GM12878 (cell line): ENCODE measurements around the gene ACOX1. TPM values are rescaled to one million over a fixed set of nuclear protein-coding genes. Genes with fewer than 3 reads are reported as not detected.

Source experiments
- ATAC-seq: fragments of 200-7000 bp; cut with Tn5 transposase; 3 replicates; pipeline ENCODE4 v1.9.1; 2020; ENCODE audit warnings: mild to moderate bottlenecking, moderate library complexity
- BruUV-seq: library from RNA; stranded (reverse); fragments of 400-500 nt; replicated peaks from 2 replicates; lab custom pipeline; 2021; lab: Mats Ljungman, UMichigan
- CTCF ChIA-PET: fragments of 300-600 bp; sonication (Branson Sonifier 250); formaldehyde crosslinking; extraction: SDS; loops from one replicate; lab custom pipeline; 2021; ENCODE audit warnings: inconsistent platforms; lab: Yijun Ruan, JAX
- POLR2A ChIA-PET: fragments of 350-600 bp; formaldehyde crosslinking; extraction: SDS; loops from one replicate; lab custom pipeline; 2021; ENCODE audit warnings: inconsistent platforms; lab: Charles Lee
- RAD21 ChIA-PET: fragments of 300-600 bp; sonication (Branson Sonifier 250); formaldehyde crosslinking; loops from one replicate; lab custom pipeline; 2023; ENCODE audit warnings: antibody characterized with exemption; ENCODE audit not compliant: unreplicated experiment; lab: Charles Lee
- SMC1A ChIA-PET: fragments of 300-600 bp; sonication (Branson Sonifier 250); formaldehyde crosslinking; loops from one replicate; lab custom pipeline; 2023; ENCODE audit not compliant: unreplicated experiment, uncharacterized antibody; lab: Charles Lee
- DNase-seq: peaks from one replicate; pipeline ENCODE4 v3.0.0-alpha.2; 2011; ENCODE audit warnings: low read depth, low spot score
- FAIRE-seq: peaks from 3 replicates; lab custom pipeline; 2011; peaks lifted over from hg19 to GRCh38; lab: Jason Lieb, UNC
- H2AFZ ChIP-seq: 2 replicates; pipeline ENCODE4 v1.6.0; 2011; ENCODE audit warnings: low read depth, low read length, control low read depth; ENCODE audit not compliant: control insufficient read depth
- H3K27ac ChIP-seq: 2 replicates; pipeline ENCODE4 v1.5.1; 2011; ENCODE audit warnings: control low read depth; ENCODE audit not compliant: control insufficient read depth, insufficient read depth
- H3K27me3 ChIP-seq, 2 experiments: replicated peaks in 1 of 2; 2 replicates each; pipeline versions ENCODE4 v1.6.0 to v1.6.1; 2011; ENCODE audit warnings: low read length in 1 of 2; ENCODE audit not compliant: control insufficient read depth in 2 of 2, insufficient read depth in 2 of 2
- H3K36me3 ChIP-seq, 2 experiments: 2 replicates each; pipeline ENCODE4 v1.5.1; 2011; ENCODE audit warnings: low read length in 1 of 2; ENCODE audit not compliant: control insufficient read depth in 2 of 2, insufficient read depth in 2 of 2
- H3K4me1 ChIP-seq: 2 replicates; pipeline ENCODE4 v1.6.1; 2011; ENCODE audit warnings: mild to moderate bottlenecking, low read length, moderate library complexity, mixed read lengths; ENCODE audit not compliant: control insufficient read depth, insufficient read depth
- H3K4me2 ChIP-seq: 2 replicates; pipeline ENCODE4 v1.6.0; 2011; ENCODE audit warnings: control low read depth; ENCODE audit not compliant: control insufficient read depth, insufficient read depth
- H3K4me3 ChIP-seq: fragments of 200-600 bp; sonication (generic); 2 replicates; pipeline ENCODE4 v1.5.1; 2016
- H3K79me2 ChIP-seq: 2 replicates; pipeline ENCODE4 v1.6.0; 2011; ENCODE audit warnings: low read length; ENCODE audit not compliant: control insufficient read depth, insufficient read depth
- H3K9ac ChIP-seq: 2 replicates; pipeline ENCODE4 v1.8.0; 2011; ENCODE audit warnings: low read length, control low read depth, mixed read lengths; ENCODE audit not compliant: control insufficient read depth, insufficient read depth
- H3K9me3 ChIP-seq: replicated peaks from 3 replicates; pipeline ENCODE4 v1.5.1; 2011; ENCODE audit warnings: mild to moderate bottlenecking, low read length; ENCODE audit not compliant: control insufficient read depth, insufficient read depth
- H4K20me1 ChIP-seq: 2 replicates; pipeline ENCODE4 v1.6.0; 2011; ENCODE audit not compliant: control insufficient read depth, insufficient read depth
- BACH1 ChIP-seq: fragments of 450-650 bp; IDR thresholded peaks from 2 replicates; pipeline ENCODE4 v1.6.1; 2017; ENCODE audit warnings: mild to moderate bottlenecking, borderline replicate concordance
- CBX5 ChIP-seq: sonication (generic); IDR thresholded peaks from 2 replicates; pipeline ENCODE4 v1.6.1; 2016; ENCODE audit warnings: low read depth, moderate library complexity, mild to moderate bottlenecking, inconsistent platforms
- CHD1 ChIP-seq: IDR thresholded peaks from 2 replicates; pipeline ENCODE4 v1.6.1; 2012; ENCODE audit warnings: low read depth, low read length, improper control_type of control experiment
- CHD4 ChIP-seq: fragments of 200-600 bp; sonication (generic); IDR thresholded peaks from 2 replicates; pipeline ENCODE4 v1.6.1; 2016; ENCODE audit warnings: mild to moderate bottlenecking
- CUX1 ChIP-seq: IDR thresholded peaks from 2 replicates; pipeline ENCODE4 v1.6.1; 2012; ENCODE audit warnings: improper control_type of control experiment, low read depth, low read length; ENCODE audit not compliant: insufficient replicate concordance
- E4F1 ChIP-seq: fragments of 450-650 bp; IDR thresholded peaks from 2 replicates; pipeline ENCODE4 v1.6.1; 2018; ENCODE audit warnings: borderline replicate concordance, mild to moderate bottlenecking; ENCODE audit not compliant: partially characterized antibody
- EZH2 ChIP-seq: IDR thresholded peaks from 2 replicates; pipeline ENCODE4 v1.6.1; 2012; ENCODE audit warnings: low read depth, mild to moderate bottlenecking, control low read depth, inconsistent platforms, low read length, borderline replicate concordance; ENCODE audit not compliant: control insufficient read depth
- FOXK2 ChIP-seq: fragments of 450-650 bp; IDR thresholded peaks from 2 replicates; pipeline ENCODE4 v1.6.1; 2017; ENCODE audit warnings: mild to moderate bottlenecking, moderate library complexity
- HDGF ChIP-seq: fragments of 450-650 bp; IDR thresholded peaks from 2 replicates; pipeline ENCODE4 v1.6.1; 2016; ENCODE audit warnings: antibody characterized with exemption
- MYC ChIP-seq: IDR thresholded peaks from 2 replicates; pipeline ENCODE4 v1.6.1; 2011; ENCODE audit warnings: mild to moderate bottlenecking, low read length, moderate library complexity, inconsistent platforms; ENCODE audit not compliant: insufficient read depth, insufficient replicate concordance, insufficient read length, severe bottlenecking
- PBX3 ChIP-seq: IDR thresholded peaks from 2 replicates; pipeline ENCODE4 v1.6.1; 2011; ENCODE audit warnings: mild to moderate bottlenecking, low read depth, low read length, moderate library complexity; ENCODE audit not compliant: insufficient replicate concordance
- SPI1 ChIP-seq: IDR thresholded peaks from 2 replicates; pipeline ENCODE4 v1.6.1; 2011; ENCODE audit warnings: low read depth, mild to moderate bottlenecking, low read length, moderate library complexity, borderline replicate concordance; ENCODE audit not compliant: insufficient read depth
- TCF3 ChIP-seq: IDR thresholded peaks from 2 replicates; pipeline ENCODE4 v1.6.1; 2012; ENCODE audit warnings: low read depth, mild to moderate bottlenecking, low read length, borderline replicate concordance; ENCODE audit not compliant: insufficient read depth
- YBX1 ChIP-seq: fragments of 450-650 bp; IDR thresholded peaks from 2 replicates; pipeline ENCODE4 v1.6.1; 2016; ENCODE audit warnings: antibody characterized with exemption
- WGBS: methylation state at CpG from one replicate; pipeline ENCODE4 v1.1.6; 2016; ENCODE audit warnings: low lambda C conversion rate; ENCODE audit not compliant: insufficient replicate concordance, insufficient coverage; ENCODE audit errors: missing lambda C conversion rate; 5-methylcytosine and 5-hydroxymethylcytosine counted together
- in situ Hi-C: fragments of 300-500 bp; cut with MboI; formaldehyde crosslinking; loops from 9 replicates; pipeline ENCODE4 v1.14.3; 2018; ENCODE audit warnings: mixed read lengths
- intact Hi-C: fragments of 100-400 bp; cut with micrococcal nuclease; formaldehyde crosslinking; loops from one replicate; pipeline ENCODE4 v1.14.2; 2022; ENCODE audit not compliant: unreplicated experiment
- polyA plus RNA-seq, 11 experiments: library from polyadenylated mRNA; depleted of rRNA in 4 of 11; unstranded in 6 of 11; stranded (reverse) in 5 of 11; fragments of >200 nt; fragmentation: Nextera tagmentation in 4 of 11; fragmentation: Illumina TruSeq in 1 of 11; extraction: Ambion mirVana in 4 of 11; extraction: Trizol in 1 of 11; gene quantifications; 1 replicate in 1 of 11; 2 replicates in 10 of 11; pipeline versions ENCODE4 v1.2.1 to v1.2.3, GENCODE V29; 2011 to 2016; ENCODE audit warnings: inconsistent platforms in 2 of 11, missing spikeins in 2 of 11, low read depth in 1 of 11
- total RNA-seq, 4 experiments: library from RNA; depleted of rRNA in 3 of 4; stranded (reverse); fragments of >200 nt in 3 of 4; fragmentation: Illumina TruSeq in 1 of 4; extraction: Trizol in 1 of 4; gene quantifications; 2 replicates each; pipeline versions ENCODE4 v1.2.1 to v1.2.3, GENCODE V29; 2013 to 2021

The ACOX1 gene
- total and polyA plus RNA-seq, 10 of the 15 experiments (the other 5 are each of a cell fraction or from before 2014, with no cell fraction given): 6.5 to 26.2 (median 21.6) TPM

- no peak for TF ChIP-seq CUX1
- no peak for TF ChIP-seq CBX5
- TF ChIP-seq CHD1: no peak
- no peak for TF ChIP-seq YBX1
- TF ChIP-seq HDGF: no peak
- TF ChIP-seq CHD4: no peak
- no peak for TF ChIP-seq MYC
Measured at GRCh38 chr17:75902406-75902805, 76.6 kb downstream of the ACOX1 start (continued).

- Histone ChIP-seq H4K20me1 (no peaks in the 10 kb centered on the region), H3K36me3 (peaks cover 10 to 17% of the 10 kb centered on the region in 2 experiments; a peak in 3 of 4 replicates), H3K9ac (no peak overlapping the region), H3K27me3 (no peaks in the 10 kb centered on the region), H2AFZ (no peak overlapping the region), H3K4me1 (no peaks in the 10 kb centered on the region; the same call in 1 of the 2 replicates), H3K9me3 (no peaks in the 10 kb centered on the region), H3K79me2 (peaks cover 11% of the 10 kb centered on the region), H3K4me3 (no peak overlapping the region), H3K4me2 (no peak overlapping the region), H3K27ac (no peak overlapping the region)
- WGBS: 96% methylated on average over 18 of the region's 18 CpGs
- CTCF ChIA-PET: interaction anchor here (1.0 kb wide), 1 partner anchor 22 kb away, joined by 3 read pairs; no protein-coding TSS in a partner anchor
- no peak for DNase-seq
- SMC1A ChIA-PET: interaction anchor here (1.4 kb wide), 1 partner anchor 46 kb away, joined by 4 read pairs; the partner anchor contains the start of gene WBP2
- intact Hi-C loops: no loop called here
- in situ Hi-C loops: no loop called here
- POLR2A ChIA-PET: no interaction called here
- BruUV-seq: no TSS peak
- ATAC-seq: no peak
- FAIRE-seq: no peak
- RAD21 ChIA-PET: no interaction called here
- TF ChIP-seq SPI1: no peak
- no peak for TF ChIP-seq TCF3
- no peak for TF ChIP-seq EZH2
- no peak for TF ChIP-seq PBX3
- TF ChIP-seq E4F1: no peak
- no peak for TF ChIP-seq FOXK2
- TF ChIP-seq BACH1: no peak
- no peak for TF ChIP-seq YBX1
Measured at GRCh38 chr17:75901727-75902126, 77.2 kb downstream of the ACOX1 start.
